ENCODE results near the gene ZG16B. TPM values are rescaled to one million over a fixed set of nuclear protein-coding genes. Genes with fewer than 3 reads are reported as not detected.

The ZG16B gene
- polyA plus RNA-seq, 1 donor = 0.56 TPM

- DNase-seq = no peak
Measured at GRCh38 chr16:2846511-2847310, 16.6 kb downstream of the ZG16B start.

GRCh38 chr16:2848933-2849725 lies 19.0 kb downstream of the ZG16B start:
- no peak for DNase-seq

- DNase-seq = no peak
Measured at GRCh38 chr16:2852003-2852730, 22.1 kb downstream of the ZG16B start.

- no peak for DNase-seq
Measured at GRCh38 chr16:2852731-2853507, 22.8 kb downstream of the ZG16B start.

GRCh38 chr16:2853531-2854073 lies 23.5 kb downstream of the ZG16B start:
- DNase-seq = no peak

GRCh38 chr16:2854700-2855309 lies 24.7 kb downstream of the ZG16B start:
- DNase-seq = no peak

GRCh38 chr16:2855536-2855935 lies 25.4 kb downstream of the ZG16B start:
- no peak for DNase-seq

- DNase-seq = no peak
Measured at GRCh38 chr16:2856061-2856670, 26.1 kb downstream of the ZG16B start.

- DNase-seq = no peak
Measured at GRCh38 chr16:2856686-2857450, 26.8 kb downstream of the ZG16B start.

- no peak for DNase-seq
Measured at GRCh38 chr16:2857451-2858244, 27.5 kb downstream of the ZG16B start, which contains the start of gene PRSS22. TSS of gene PRSS22 (minus strand) at chr16:2858170. CDS start at chr16:2858104, 66 bp downstream.

GRCh38 chr16:2858245-2859025 lies 28.3 kb downstream of the ZG16B start:
- DNase-seq = no peak

GRCh38 chr16:2859686-2860265 lies 29.7 kb downstream of the ZG16B start:
- DNase-seq = no peak

- no peak for DNase-seq
Measured at GRCh38 chr16:2860826-2861567, 30.9 kb downstream of the ZG16B start.

GRCh38 chr16:2865651-2866050 lies 35.5 kb downstream of the ZG16B start:
- no peak for DNase-seq

GRCh38 chr16:2866431-2866830 lies 36.3 kb downstream of the ZG16B start:
- DNase-seq = no peak

GRCh38 chr16:2867661-2867986 lies 37.5 kb downstream of the ZG16B start:
- no peak for DNase-seq

GRCh38 chr16:2867987-2868789 lies 38.1 kb downstream of the ZG16B start:
- DNase-seq = peak; percentile 91
